Thymus (tissue), 11 donors: ENCODE results near the gene SLC39A11. TPM values are rescaled to one million over a fixed set of nuclear protein-coding genes. Genes with fewer than 3 reads are reported as not detected.

Source experiments
- DNase-seq, 9 donors: peaks; one replicate each; pipeline ENCODE4 v3.0.0-alpha.2; 2013; ENCODE audit warnings: low spot score in 9 of 9, low read depth in 6 of 9, missing footprints in 1 of 9
- H3K27ac ChIP-seq, 2 donors: one replicate each; pipeline ENCODE4 v1.5.1; 2013; ENCODE audit warnings: control low read depth in 1 of 2, low read depth in 1 of 2, low read length in 1 of 2, mild to moderate bottlenecking in 1 of 2, moderate library complexity in 1 of 2
- H3K27me3 ChIP-seq, 2 donors: one replicate each; pipeline ENCODE4 v1.5.1; 2013; ENCODE audit warnings: low read length in 1 of 2; ENCODE audit not compliant: control insufficient read depth in 2 of 2, insufficient read depth in 1 of 2
- H3K36me3 ChIP-seq, 2 donors: one replicate each; pipeline ENCODE4 v1.5.1; 2013; ENCODE audit warnings: low read length in 1 of 2, mild to moderate bottlenecking in 1 of 2, moderate library complexity in 1 of 2; ENCODE audit not compliant: control insufficient read depth in 2 of 2, insufficient read depth in 2 of 2
- H3K4me1 ChIP-seq, 2 donors: one replicate each; pipeline ENCODE4 v1.5.1; 2013; ENCODE audit warnings: low read length in 2 of 2; ENCODE audit not compliant: control insufficient read depth in 2 of 2, insufficient read depth in 2 of 2
- H3K4me3 ChIP-seq, 2 donors: one replicate each; pipeline ENCODE4 v1.5.1; 2013; ENCODE audit warnings: low read length in 2 of 2, control low read depth in 1 of 2, mild to moderate bottlenecking in 1 of 2
- H3K9me3 ChIP-seq, 2 donors: one replicate each; pipeline ENCODE4 v1.5.1; 2013; ENCODE audit warnings: low read length in 1 of 2, mild to moderate bottlenecking in 1 of 2; ENCODE audit not compliant: control insufficient read depth in 2 of 2, insufficient read depth in 1 of 2
- WGBS: extraction: QIAGEN DNeasy Blood & Tissue Kit; methylation state at CpG from one replicate; pipeline ENCODE4 v1.1.7; 2013; 5-methylcytosine and 5-hydroxymethylcytosine counted together
- polyA plus RNA-seq: library from polyadenylated mRNA; stranded (reverse); fragments of 200-250 nt; gene quantifications from one replicate; pipeline ENCODE4 v1.2.3, GENCODE V29; 2013
- total RNA-seq: library from RNA; stranded (reverse); fragments of 120-200 nt; gene quantifications from one replicate; pipeline ENCODE4 v1.2.4, GENCODE V29; 2013
- donor health status: healthy.

The SLC39A11 gene
- total and polyA plus RNA-seq, 2 donors: 7.4 to 8.7 TPM

GRCh38 chr17:72735048-72735447, 357.4 kb downstream of the SLC39A11 start:
- H3K4me1 ChIP-seq: no peaks in the 10 kb centered on the region

GRCh38 chr17:72734613-72735012, 357.9 kb downstream of the SLC39A11 start:
- Histone ChIP-seq H3K4me3 (no peak overlapping the region), H3K27me3 (no peaks in the 10 kb centered on the region), H3K4me1 (no peaks in the 10 kb centered on the region), H3K36me3 (peaks cover 0 to 3% of the 10 kb centered on the region in 2 donors), H3K27ac (no peak overlapping the region), H3K9me3 (no peaks in the 10 kb centered on the region)
- 90% methylated on average over 10 of the region's 10 CpGs for WGBS
- DNase-seq: no peak

More at GRCh38 chr17:72735048-72735447, 357.4 kb downstream of the SLC39A11 start:
- no peaks in the 10 kb centered on the region for H3K27me3 ChIP-seq
- H3K4me3 ChIP-seq: no peak overlapping the region
- WGBS: 98% methylated on average over 10 of the region's 10 CpGs
- no peak for DNase-seq
- H3K27ac ChIP-seq: no peak overlapping the region
- H3K36me3 ChIP-seq: peaks cover 0 to 3% of the 10 kb centered on the region in 2 donors
- no peaks in the 10 kb centered on the region for H3K9me3 ChIP-seq

- Histone ChIP-seq H3K4me1 (no peaks in the 10 kb centered on the region), H3K27me3 (no peaks in the 10 kb centered on the region), H3K36me3 (peaks cover 0 to 3% of the 10 kb centered on the region in 2 donors), H3K9me3 (no peaks in the 10 kb centered on the region), H3K4me3 (no peak overlapping the region), H3K27ac (no peak overlapping the region)
- WGBS: 85% methylated on average over 3 of the region's 3 CpGs
- DNase-seq: no peak
These were observed 358.7 kb downstream of the SLC39A11 start for GRCh38 chr17:72733619-72734282.

GRCh38 chr17:72732893-72733618, 359.4 kb downstream of the SLC39A11 start:
- Histone ChIP-seq H3K9me3 (no peaks in the 10 kb centered on the region), H3K27ac (no peak overlapping the region), H3K4me3 (no peak overlapping the region), H3K4me1 (peaks cover 0 to under 1% of the 10 kb centered on the region in 2 donors), H3K27me3 (no peaks in the 10 kb centered on the region), H3K36me3 (peaks cover 0 to 3% of the 10 kb centered on the region in 2 donors)
- no peak for DNase-seq
- 94% methylated on average over 8 of the region's 8 CpGs for WGBS

DNA sequence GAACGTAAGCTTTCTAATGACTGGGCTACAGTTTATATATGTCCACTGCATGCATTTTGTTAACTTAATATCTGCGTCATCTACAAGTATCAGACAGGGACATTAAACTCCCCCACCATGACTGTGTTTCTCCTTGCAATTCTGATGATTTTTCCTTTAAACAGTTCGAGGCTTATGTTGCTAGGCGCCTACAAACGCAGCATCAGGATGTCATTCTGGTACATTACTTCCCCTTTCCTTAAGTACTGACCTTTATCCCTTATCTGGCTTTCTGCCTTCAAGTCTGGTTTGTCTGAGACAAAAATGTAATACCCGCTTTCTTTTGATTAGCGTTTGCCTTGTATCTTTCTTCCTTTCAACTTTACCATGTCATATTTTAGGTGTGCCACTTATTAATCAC, 362.4 kb downstream of the SLC39A11 start:
- peaks cover 16 to 27% of the 10 kb centered on the region in 2 donors for H3K4me1 ChIP-seq
- H3K4me3 ChIP-seq: no peak overlapping the region
- no peaks in the 10 kb centered on the region for H3K9me3 ChIP-seq
- H3K27me3 ChIP-seq: no peaks in the 10 kb centered on the region
- H3K27ac ChIP-seq: no peak overlapping the region
- no peak for DNase-seq
- WGBS: 74% methylated on average over 7 of the region's 7 CpGs
- H3K36me3 ChIP-seq: peaks cover 0 to 3% of the 10 kb centered on the region in 2 donors

DNA sequence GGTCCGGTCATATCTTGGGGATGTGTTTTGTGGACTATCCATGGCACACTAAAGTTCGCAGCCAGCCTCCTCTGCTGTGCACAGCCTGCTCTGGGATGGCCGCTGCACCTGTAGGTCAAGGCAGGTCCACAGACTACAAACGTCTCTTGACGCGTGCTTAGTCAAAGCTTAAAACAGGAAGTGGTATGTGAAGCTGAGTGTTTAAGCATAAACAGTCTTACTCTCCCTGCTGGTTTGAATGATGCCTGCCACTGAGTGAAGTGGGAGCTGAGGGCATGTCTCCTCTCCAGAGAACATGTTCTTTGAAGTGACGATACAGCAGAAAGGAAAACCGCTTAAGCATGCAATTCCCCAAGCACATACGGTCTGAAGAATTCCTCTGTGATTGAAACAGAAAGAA, 365.6 kb downstream of the SLC39A11 start:
- WGBS: 13% methylated on average over 9 of the region's 9 CpGs
- DNase-seq: peak in 7 of 9 donors; percentile 42 to 86 (median 64)
- H3K4me1 ChIP-seq: peaks cover 16 to 27% of the 10 kb centered on the region in 2 donors

DNA sequence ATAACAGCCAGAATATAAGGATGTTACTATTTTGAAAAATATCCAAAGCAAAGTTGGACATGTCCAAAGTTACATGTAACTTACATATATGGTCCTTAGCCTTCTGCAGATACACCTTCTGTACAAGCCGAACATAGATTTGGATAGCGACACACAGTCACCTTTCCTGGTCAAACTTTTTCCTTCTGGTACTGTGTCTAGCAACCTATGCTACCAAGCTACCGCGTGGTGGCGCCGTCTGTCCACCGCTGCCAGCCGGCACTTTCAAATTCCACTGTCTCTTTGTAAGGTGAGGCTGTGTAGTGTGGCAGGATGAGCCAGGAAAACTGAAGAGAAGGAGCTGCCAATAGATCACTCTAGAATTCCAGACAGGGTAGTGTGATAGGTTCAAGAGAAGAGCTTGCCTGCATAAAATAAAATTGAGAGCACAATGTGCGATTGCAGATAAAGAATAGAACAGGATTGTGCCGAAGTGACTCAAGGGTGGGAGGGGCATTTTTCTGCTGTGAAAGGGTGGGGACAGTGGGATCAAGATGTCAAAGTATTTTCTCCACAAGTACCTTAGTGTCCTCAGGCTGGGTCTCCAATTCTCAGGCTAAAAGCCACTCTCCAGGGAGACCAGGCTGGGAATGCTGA, 366.9 kb downstream of the SLC39A11 start:
- 34% methylated on average over 10 of the region's 10 CpGs for WGBS
- Histone ChIP-seq H3K27me3 (no peaks in the 10 kb centered on the region), H3K9me3 (no peaks in the 10 kb centered on the region), H3K36me3 (no peaks in the 10 kb centered on the region), H3K4me1 (peaks cover 16 to 30% of the 10 kb centered on the region in 2 donors), H3K4me3 (no peak overlapping the region), H3K27ac (peak overlapping the region; percentile 46 to 92)
- DNase-seq: peak in 7 of 9 donors; percentile 34 to 73 (median 62)

More for the DNA sequence above, 365.6 kb downstream of the SLC39A11 start:
- peak overlapping the region; percentile 91 to 92 for H3K27ac ChIP-seq
- no peaks in the 10 kb centered on the region for H3K9me3 ChIP-seq
- H3K4me3 ChIP-seq: peak overlapping the region in 1 of 2 donors; percentile 26
- no peaks in the 10 kb centered on the region for H3K27me3 ChIP-seq
- H3K36me3 ChIP-seq: no peaks in the 10 kb centered on the region

DNA sequence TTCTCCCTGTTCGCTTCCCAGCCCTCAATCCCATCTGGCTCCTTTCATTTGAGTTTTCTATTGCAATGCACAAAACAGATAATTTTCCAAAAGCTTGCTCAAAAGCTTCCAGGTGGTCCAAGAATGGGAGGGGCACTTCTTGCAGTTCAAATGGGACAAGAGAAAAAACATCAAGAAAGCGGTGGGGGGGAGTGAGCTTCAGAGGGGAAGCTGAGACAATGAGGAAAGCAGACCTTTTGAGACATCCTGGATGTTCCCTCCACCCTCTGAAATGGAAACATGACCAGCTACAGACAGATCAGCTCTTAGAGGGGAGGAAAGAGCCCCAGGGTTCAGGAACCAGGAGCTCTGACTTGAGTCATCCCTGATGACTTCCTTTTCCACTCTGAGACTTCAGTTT, 368.2 kb downstream of the SLC39A11 start:
- H3K27ac ChIP-seq: no peak overlapping the region
- no peaks in the 10 kb centered on the region for H3K9me3 ChIP-seq
- no peak overlapping the region for H3K4me3 ChIP-seq
- 97% methylated on average over 2 of the region's 2 CpGs for WGBS
- H3K4me1 ChIP-seq: peaks cover 28 to 43% of the 10 kb centered on the region in 2 donors
- no peaks in the 10 kb centered on the region for H3K27me3 ChIP-seq
- H3K36me3 ChIP-seq: no peaks in the 10 kb centered on the region
- no peak for DNase-seq

DNA sequence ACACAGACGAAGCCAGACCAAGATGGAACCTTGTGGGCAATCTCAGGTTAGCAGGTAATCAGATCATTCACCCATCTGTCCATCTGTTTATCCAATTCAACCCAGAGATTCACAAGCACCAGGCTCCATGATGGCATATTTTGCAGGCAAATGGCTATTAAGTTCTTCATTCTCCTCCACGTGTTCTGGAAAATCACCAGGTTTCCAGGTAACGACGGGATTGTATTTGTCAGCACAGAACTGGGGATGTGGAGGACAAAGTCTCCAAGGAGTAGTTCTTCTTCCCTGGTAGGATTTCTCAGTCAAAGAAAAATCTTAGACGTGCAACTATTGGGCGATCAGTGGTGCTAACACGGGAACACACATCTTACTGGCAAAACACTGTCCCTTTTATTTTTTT, 368.8 kb downstream of the SLC39A11 start:
- DNase-seq: no peak
- no peaks in the 10 kb centered on the region for H3K27me3 ChIP-seq
- no peak overlapping the region for H3K4me3 ChIP-seq
- 96% methylated on average over 7 of the region's 7 CpGs for WGBS
- H3K27ac ChIP-seq: no peak overlapping the region
- no peaks in the 10 kb centered on the region for H3K36me3 ChIP-seq
- H3K9me3 ChIP-seq: no peaks in the 10 kb centered on the region
- H3K4me1 ChIP-seq: peaks cover 32 to 49% of the 10 kb centered on the region in 2 donors
